Ovary (tissue), 9 donors: ENCODE data around the gene HAND1. TPM values are rescaled to one million over a fixed set of nuclear protein-coding genes. Genes with fewer than 3 reads are reported as not detected.

ENCODE experiments used
- DNase-seq, 5 donors: peaks; one replicate each; pipeline ENCODE4 v3.0.0-alpha.2; 2019 to 2020
- H3K27ac ChIP-seq, 2 donors: fragments of 200-600 bp; one replicate each; pipeline versions ENCODE4 v1.5.1 to v1.8.0; 2019 to 2022
- H3K27me3 ChIP-seq: fragments of 200-600 bp; one replicate; pipeline ENCODE4 v1.8.0; 2022
- H3K36me3 ChIP-seq: fragments of 200-600 bp; sonication (generic); one replicate; pipeline ENCODE4 v1.5.1; 2019
- H3K4me1 ChIP-seq: one replicate; pipeline ENCODE4 v1.8.1; 2013; ENCODE audit warnings: mild to moderate bottlenecking, moderate library complexity; ENCODE audit not compliant: insufficient read depth
- H3K4me3 ChIP-seq: fragments of 200-600 bp; sonication (generic); one replicate; pipeline ENCODE4 v1.5.1; 2017
- H3K9me3 ChIP-seq, 2 donors: fragments of 200-600 bp in 1 of 2; sonication (generic) in 1 of 2; one replicate each; pipeline versions ENCODE4 v1.5.1 to v1.8.1; 2013 to 2019; ENCODE audit warnings: mild to moderate bottlenecking in 1 of 2, moderate library complexity in 1 of 2
- CTCF ChIP-seq, 3 donors: fragments of 450-650 bp in 2 of 3; fragments of 200-600 bp in 1 of 3; IDR thresholded peaks; one replicate each; pipeline versions ENCODE4 v1.5.1 to v1.8.0; 2016 to 2022; ENCODE audit warnings: antibody characterized with exemption in 3 of 3, mild to moderate bottlenecking in 1 of 3
- EP300 ChIP-seq: sonication (generic); formaldehyde crosslinking; IDR thresholded peaks from one replicate; pipeline ENCODE4 v1.6.1; 2017; ENCODE audit warnings: antibody characterized with exemption
- POLR2A ChIP-seq: fragments of 450-650 bp; IDR thresholded peaks from one replicate; pipeline ENCODE4 v1.6.1; 2017; ENCODE audit warnings: antibody characterized with exemption, mild to moderate bottlenecking, moderate library complexity
- whole genome bisulfite sequencing, 3 donors: extraction: QIAGEN DNeasy Blood & Tissue Kit in 1 of 3; methylation state at CpG; one replicate each; pipeline versions ENCODE4 v1.1.5 to v1.1.7; 2013 to 2017; 5-methylcytosine and 5-hydroxymethylcytosine counted together
- intact Hi-C, 4 donors: fragments of 100-400 bp; cut with DNase I; formaldehyde crosslinking; loops; one replicate each; pipeline versions ENCODE4 v1.11.0 to v1.15.1; 2022 to 2023
- polyA plus RNA-seq, 2 donors: library from polyadenylated mRNA; stranded (reverse); fragments of 200-250 nt in 1 of 2; fragments of 350-450 nt in 1 of 2; fragmentation: Illumina TruSeq in 1 of 2; extraction: RNeasy Lipid Tissue Mini Kit (QIAGEN cat#74804) in 1 of 2; gene quantifications; one replicate each; pipeline ENCODE4 v1.2.3, GENCODE V29; 2013 to 2014
- total RNA-seq, 7 donors: library from RNA; depleted of rRNA in 2 of 7; stranded (reverse); fragments of >200 nt in 2 of 7; fragmentation: NEBNext Ultra II Directional in 3 of 7; extraction: Animal tissue kit (Norgen Biotek cat#: 25700) in 3 of 7; gene quantifications; one replicate each; pipeline versions ENCODE4 v1.1.0 to v1.2.4, GENCODE V29; 2016 to 2023
- donor health status: DM: no; HTN: no; CAD: no; lungs with moderate emphysema.
- donor health status: DM: no; HTN: no; CAD: no.
- donor health status: Bipolar disorder and iron deficiency.
- donor health status: DM: yes; HTN: yes; CAD: no.
- donor health status: DM: no; HTN: no; CAD: no.
- donor health status: DM: yes; HTN: yes; CAD: no.

HAND1 gene
- total and polyA plus RNA-seq, 9 donors: not detected

DNA sequence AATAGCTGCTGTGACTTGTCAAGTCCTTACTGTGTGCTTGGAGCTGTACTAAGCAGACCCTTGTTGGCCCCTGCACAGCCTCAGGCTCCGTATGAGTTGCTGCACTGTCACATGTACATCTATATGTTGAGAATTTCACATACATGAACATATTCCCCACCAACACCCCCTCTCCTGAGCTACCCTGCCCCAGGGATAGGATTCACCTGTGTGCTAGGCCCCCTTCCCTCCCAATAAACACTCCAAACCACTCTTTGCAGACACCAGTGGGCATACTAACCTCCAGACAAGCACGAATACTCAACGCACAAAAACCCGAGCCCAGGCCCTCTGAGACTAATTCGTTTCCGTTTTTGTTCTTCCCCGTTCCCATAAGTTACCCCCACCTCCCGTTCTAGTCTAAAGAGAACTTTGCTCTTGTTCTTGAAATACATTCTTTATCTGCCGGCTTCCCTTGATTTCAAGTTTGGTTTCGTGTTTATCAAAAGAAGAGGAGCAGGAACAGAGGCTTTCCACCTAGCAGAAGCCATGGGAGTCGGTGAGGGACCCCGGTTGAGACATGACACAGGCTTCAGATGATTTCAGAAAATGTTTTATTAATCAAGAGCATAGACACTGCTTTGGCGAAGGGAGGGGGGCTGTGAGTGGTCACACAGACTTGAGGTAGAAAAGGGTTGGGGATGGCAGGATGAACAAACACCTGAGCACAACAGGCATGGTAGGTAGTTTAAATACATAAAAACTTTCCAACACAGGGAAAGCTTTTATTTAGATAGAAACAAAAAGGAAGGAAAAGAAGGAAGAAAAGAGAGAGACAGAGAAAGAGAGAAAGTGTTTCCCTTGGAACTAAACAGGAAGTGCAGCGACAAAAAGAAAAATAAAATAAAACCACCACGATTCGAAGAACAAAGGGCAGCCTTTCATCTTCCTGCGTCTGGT lies 3.4 kb downstream of the HAND1 start:
- no peaks in the 10 kb centered on the region for H3K9me3 ChIP-seq
- no peak overlapping the region for H3K27ac ChIP-seq
- H3K36me3 ChIP-seq: no peaks in the 10 kb centered on the region
- DNase-seq: no peak
- H3K4me3 ChIP-seq: no peak overlapping the region
- peaks cover 5% of the 10 kb centered on the region for H3K27me3 ChIP-seq
- H3K4me1 ChIP-seq: peaks cover 8% of the 10 kb centered on the region
- intact Hi-C loops: loop anchor here in 1 of 4 donors (10.0 kb wide), 1 partner anchor 150 kb away; no protein-coding TSS in a partner anchor
- TF ChIP-seq POLR2A: no peak
- TF ChIP-seq EP300: no peak
- no peak for TF ChIP-seq CTCF (IDR thresholded peaks at IDR 0.05)
- WGBS, 3 donors: 16 to 42% (median 23%) methylated on average over 17 of the region's 17 CpGs

DNA sequence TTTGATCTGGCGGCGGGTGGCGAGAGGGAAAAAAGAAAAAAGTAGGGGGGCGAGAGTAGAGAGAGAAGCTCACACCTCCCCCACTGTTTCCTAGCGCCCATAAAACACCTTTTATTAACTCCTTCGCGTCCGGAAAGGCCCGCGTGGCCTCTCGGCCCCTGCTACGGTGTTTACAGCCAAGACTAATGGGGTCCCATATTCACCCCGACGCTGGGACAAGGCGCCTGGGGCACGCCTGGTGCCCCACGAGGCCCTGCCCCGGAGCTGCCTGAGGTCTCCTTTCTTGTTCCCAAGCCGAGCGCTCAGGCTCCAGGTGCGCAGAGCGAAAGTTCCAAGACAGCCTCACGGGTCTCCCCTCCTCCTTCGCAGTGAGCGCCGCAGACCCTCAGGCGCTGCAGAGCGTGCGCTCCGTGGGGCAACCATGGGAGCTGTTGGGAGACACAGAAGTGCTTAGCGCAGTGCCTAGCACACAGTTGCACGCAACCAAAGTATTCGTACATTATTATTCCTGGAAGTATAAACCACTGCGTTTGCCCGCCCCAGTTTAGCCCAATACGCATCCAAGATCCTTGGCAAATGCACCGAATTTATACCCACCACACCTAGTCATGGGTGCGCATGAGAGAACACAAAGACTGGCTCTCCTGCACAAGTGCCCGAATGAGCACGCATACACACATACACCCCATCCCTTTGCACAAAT lies 4.3 kb downstream of the HAND1 start:
- WGBS, 3 donors: 13 to 19% (median 15%) methylated on average over 40 of the region's 40 CpGs
- intact Hi-C loops: loop anchor here in 1 of 4 donors (10.0 kb wide), 1 partner anchor 151 kb away; no protein-coding TSS in a partner anchor
- no peaks in the 10 kb centered on the region for H3K9me3 ChIP-seq
- TF ChIP-seq CTCF (IDR thresholded peaks at IDR 0.05): no peak
- TF ChIP-seq EP300: no peak
- TF ChIP-seq POLR2A: no peak
- peaks cover 8% of the 10 kb centered on the region for H3K4me1 ChIP-seq
- DNase-seq: no peak
- H3K27me3 ChIP-seq: peaks cover 2% of the 10 kb centered on the region
- no peaks in the 10 kb centered on the region for H3K36me3 ChIP-seq
- no peak overlapping the region for H3K4me3 ChIP-seq
- no peak overlapping the region for H3K27ac ChIP-seq

DNA sequence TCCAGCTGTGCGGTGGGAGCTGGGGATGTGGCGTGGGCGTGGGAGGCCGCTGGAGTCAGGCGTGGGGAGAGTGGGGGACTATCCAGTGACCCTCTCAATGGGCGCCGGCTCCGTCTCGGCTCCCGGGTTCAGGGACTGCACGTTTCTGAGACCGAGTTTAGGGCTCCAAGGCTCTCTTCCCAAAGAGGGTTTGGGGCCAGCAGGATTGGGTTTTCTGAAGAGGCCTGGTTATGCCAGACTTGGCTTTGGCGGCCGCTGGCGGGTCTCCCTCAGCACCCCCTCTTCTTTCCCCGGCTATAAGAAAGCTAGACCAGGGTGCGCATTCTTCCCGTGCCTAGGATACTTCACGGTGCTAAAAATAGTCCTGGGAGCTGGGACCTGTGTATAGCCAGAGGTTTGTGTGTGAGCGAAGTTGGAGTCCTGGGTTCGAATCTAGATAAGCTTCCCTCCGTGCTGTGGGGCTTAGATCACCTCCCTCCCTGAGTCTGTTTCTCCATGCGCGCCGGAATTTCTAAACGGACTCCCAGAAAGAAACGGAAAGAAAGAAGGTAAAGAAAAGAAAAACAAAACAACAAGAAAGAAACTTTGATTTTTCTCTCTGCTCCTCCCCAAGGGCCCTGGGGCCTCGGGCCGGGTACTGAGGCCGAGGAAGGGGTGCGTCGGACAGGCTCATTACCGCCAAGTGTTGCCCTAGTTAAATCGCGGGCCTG lies 5.0 kb downstream of the HAND1 start:
- no peaks in the 10 kb centered on the region for H3K9me3 ChIP-seq
- no peak for DNase-seq
- peaks cover 2% of the 10 kb centered on the region for H3K27me3 ChIP-seq
- intact Hi-C loops: loop anchor here in 1 of 4 donors (10.0 kb wide), 1 partner anchor 152 kb away; no protein-coding TSS in a partner anchor
- H3K36me3 ChIP-seq: no peaks in the 10 kb centered on the region
- no peak overlapping the region for H3K27ac ChIP-seq
- whole genome bisulfite sequencing, 3 donors: 4 to 8% (median 8%) methylated on average over 35 of the region's 35 CpGs
- peaks cover 8% of the 10 kb centered on the region for H3K4me1 ChIP-seq
- TF ChIP-seq POLR2A (no peak), CTCF (IDR thresholded peaks at IDR 0.05) (no peak), EP300 (no peak)
- H3K4me3 ChIP-seq: no peak overlapping the region
